Activated naive CD4-positive, alpha-beta T cell treated with anti-CD3 and anti-CD28 coated beads, Interleukin-2, amount 50 U/mL, for 24 hours (primary cell): ENCODE data around the gene IFNLR1.
A peak's percentile ranks its signal among the peaks of the same experiment; 100 is the strongest.

Experiments
- H3K27ac Mint-ChIP-seq: one replicate; pipeline ENCODE4 v1.8.0; 2021; ENCODE audit warnings: mild to moderate bottlenecking, mixed read lengths
- H3K27me3 Mint-ChIP-seq: one replicate; pipeline ENCODE4 v1.8.0; 2021; ENCODE audit warnings: mixed read lengths
- H3K36me3 Mint-ChIP-seq: one replicate; pipeline ENCODE4 v1.8.0; 2021; ENCODE audit warnings: mixed read lengths
- H3K4me1 Mint-ChIP-seq: one replicate; pipeline ENCODE4 v1.8.0; 2021; ENCODE audit warnings: mixed read lengths
- H3K4me3 Mint-ChIP-seq: one replicate; pipeline ENCODE4 v1.8.0; 2021; ENCODE audit warnings: mild to moderate bottlenecking, mixed read lengths
- H3K9me3 Mint-ChIP-seq: one replicate; pipeline ENCODE4 v1.8.0; 2021; ENCODE audit warnings: mixed read lengths

IFNLR1 gene

GRCh38 chr1:24186993-24187790 lies at the start of gene IFNLR1:
IFNLR1 (minus strand) TSS chr1:24187289; CDS start chr1:24187248, 41 bp downstream.
- Mint-ChIP-seq H3K9me3 (no peaks in the 10 kb centered on the region), H3K4me3 (peak within 1 kb of the TSS; percentile 85), H3K27ac (peak within 1 kb of the TSS; percentile 76), H3K27me3 (no peaks in the 10 kb centered on the region), H3K4me1 (peaks cover 42% of the 10 kb centered on the region), H3K36me3 (no peaks in the 10 kb centered on the region)

- H3K4me3 Mint-ChIP-seq: no peak overlapping the region
- no peaks in the 10 kb centered on the region for H3K27me3 Mint-ChIP-seq
- H3K4me1 Mint-ChIP-seq: peaks cover 4% of the 10 kb centered on the region
- no peak overlapping the region for H3K27ac Mint-ChIP-seq
- no peaks in the 10 kb centered on the region for H3K9me3 Mint-ChIP-seq
- H3K36me3 Mint-ChIP-seq: no peaks in the 10 kb centered on the region
Observed at GRCh38 chr1:24235921-24236788, 49.1 kb upstream of the IFNLR1 start.

- no peak overlapping the region for H3K4me3 Mint-ChIP-seq
- no peaks in the 10 kb centered on the region for H3K9me3 Mint-ChIP-seq
- H3K36me3 Mint-ChIP-seq: no peaks in the 10 kb centered on the region
- no peak overlapping the region for H3K27ac Mint-ChIP-seq
- peaks cover 4% of the 10 kb centered on the region for H3K4me1 Mint-ChIP-seq
- no peaks in the 10 kb centered on the region for H3K27me3 Mint-ChIP-seq
Observed at GRCh38 chr1:24233684-24234600, 46.9 kb upstream of the IFNLR1 start.

GRCh38 chr1:24231701-24232100 lies 44.6 kb upstream of the IFNLR1 start:
- Mint-ChIP-seq H3K27ac (no peak overlapping the region), H3K9me3 (no peaks in the 10 kb centered on the region), H3K36me3 (no peaks in the 10 kb centered on the region), H3K27me3 (no peaks in the 10 kb centered on the region), H3K4me1 (peaks cover 4% of the 10 kb centered on the region), H3K4me3 (no peak overlapping the region)

- H3K27me3 Mint-ChIP-seq: no peaks in the 10 kb centered on the region
- H3K36me3 Mint-ChIP-seq: no peaks in the 10 kb centered on the region
- H3K4me3 Mint-ChIP-seq: no peak overlapping the region
- H3K9me3 Mint-ChIP-seq: no peaks in the 10 kb centered on the region
- H3K4me1 Mint-ChIP-seq: no peaks in the 10 kb centered on the region
- H3K27ac Mint-ChIP-seq: no peak overlapping the region
Observed at GRCh38 chr1:24228311-24228710, 41.2 kb upstream of the IFNLR1 start.

GRCh38 chr1:24226749-24227148 lies 39.7 kb upstream of the IFNLR1 start:
- Mint-ChIP-seq H3K4me3 (no peak overlapping the region), H3K27ac (no peak overlapping the region), H3K4me1 (no peaks in the 10 kb centered on the region), H3K9me3 (no peaks in the 10 kb centered on the region), H3K36me3 (no peaks in the 10 kb centered on the region), H3K27me3 (no peaks in the 10 kb centered on the region)

GRCh38 chr1:24224761-24225160 lies 37.7 kb upstream of the IFNLR1 start:
- Mint-ChIP-seq H3K27me3 (no peaks in the 10 kb centered on the region), H3K9me3 (no peaks in the 10 kb centered on the region), H3K27ac (no peak overlapping the region), H3K4me3 (no peak overlapping the region), H3K36me3 (no peaks in the 10 kb centered on the region), H3K4me1 (no peaks in the 10 kb centered on the region)

GRCh38 chr1:24224086-24224485 lies 37.0 kb upstream of the IFNLR1 start:
- H3K4me3 Mint-ChIP-seq: no peak overlapping the region
- no peak overlapping the region for H3K27ac Mint-ChIP-seq
- H3K4me1 Mint-ChIP-seq: no peaks in the 10 kb centered on the region
- H3K9me3 Mint-ChIP-seq: no peaks in the 10 kb centered on the region
- H3K27me3 Mint-ChIP-seq: peaks cover 2% of the 10 kb centered on the region
- no peaks in the 10 kb centered on the region for H3K36me3 Mint-ChIP-seq

GRCh38 chr1:24222793-24223192 lies 35.7 kb upstream of the IFNLR1 start:
- Mint-ChIP-seq H3K9me3 (no peaks in the 10 kb centered on the region), H3K4me3 (no peak overlapping the region), H3K4me1 (no peaks in the 10 kb centered on the region), H3K36me3 (no peaks in the 10 kb centered on the region), H3K27ac (no peak overlapping the region), H3K27me3 (peaks cover 6% of the 10 kb centered on the region)

GRCh38 chr1:24222008-24222605 lies 35.0 kb upstream of the IFNLR1 start:
- Mint-ChIP-seq H3K27ac (no peak overlapping the region), H3K4me1 (no peaks in the 10 kb centered on the region), H3K36me3 (no peaks in the 10 kb centered on the region), H3K9me3 (no peaks in the 10 kb centered on the region), H3K4me3 (no peak overlapping the region), H3K27me3 (peaks cover 10% of the 10 kb centered on the region)

- Mint-ChIP-seq H3K4me1 (no peaks in the 10 kb centered on the region), H3K27me3 (peaks cover 10% of the 10 kb centered on the region), H3K36me3 (no peaks in the 10 kb centered on the region), H3K27ac (no peak overlapping the region), H3K4me3 (no peak overlapping the region), H3K9me3 (no peaks in the 10 kb centered on the region)
Observed at GRCh38 chr1:24221246-24221645, 34.2 kb upstream of the IFNLR1 start.

- no peaks in the 10 kb centered on the region for H3K4me1 Mint-ChIP-seq
- no peaks in the 10 kb centered on the region for H3K36me3 Mint-ChIP-seq
- no peak overlapping the region for H3K27ac Mint-ChIP-seq
- H3K9me3 Mint-ChIP-seq: no peaks in the 10 kb centered on the region
- peaks cover 19% of the 10 kb centered on the region for H3K27me3 Mint-ChIP-seq
- H3K4me3 Mint-ChIP-seq: no peak overlapping the region
Observed at GRCh38 chr1:24216276-24217074, 29.4 kb upstream of the IFNLR1 start.

- no peaks in the 10 kb centered on the region for H3K36me3 Mint-ChIP-seq
- H3K27me3 Mint-ChIP-seq: peaks cover 19% of the 10 kb centered on the region
- H3K9me3 Mint-ChIP-seq: no peaks in the 10 kb centered on the region
- no peak overlapping the region for H3K27ac Mint-ChIP-seq
- H3K4me1 Mint-ChIP-seq: no peaks in the 10 kb centered on the region
- no peak overlapping the region for H3K4me3 Mint-ChIP-seq
Observed at GRCh38 chr1:24215226-24215814, 28.2 kb upstream of the IFNLR1 start.

- Mint-ChIP-seq H3K27ac (no peak overlapping the region), H3K4me3 (no peak overlapping the region), H3K4me1 (no peaks in the 10 kb centered on the region), H3K36me3 (no peaks in the 10 kb centered on the region), H3K27me3 (peaks cover 9% of the 10 kb centered on the region), H3K9me3 (no peaks in the 10 kb centered on the region)
Observed at GRCh38 chr1:24212376-24212775, 25.3 kb upstream of the IFNLR1 start.
